Smooth muscle cell (in vitro differentiated cells): ENCODE data around the gene CATSPERZ. TPM values are rescaled to one million over a fixed set of nuclear protein-coding genes. Genes with fewer than 3 reads are reported as not detected.

Experiments used
- DNase-seq: peaks from one replicate; lab custom pipeline; 2025; ENCODE audit not compliant: unreplicated experiment; lab: John Stamatoyannopoulos, UW
- H2AFZ ChIP-seq: fragments of 200-600 bp; sonication (generic); 2 replicates; pipeline ENCODE4 v1.6.0; 2016; ENCODE audit warnings: antibody characterized with exemption, low read depth, mild to moderate bottlenecking
- H3F3A ChIP-seq: fragments of 200-600 bp; sonication (generic); 2 replicates; pipeline ENCODE4 v1.6.0; 2017; ENCODE audit warnings: antibody characterized with exemption, low read depth
- H3K27ac ChIP-seq: fragments of 200-600 bp; sonication (generic); 2 replicates; pipeline ENCODE4 v1.5.1; 2016; ENCODE audit warnings: low read depth, mild to moderate bottlenecking
- H3K27me3 ChIP-seq: fragments of 200-600 bp; sonication (generic); 2 replicates; pipeline ENCODE4 v1.6.1; 2016; ENCODE audit warnings: low read depth, mild to moderate bottlenecking
- H3K36me3 ChIP-seq: fragments of 200-600 bp; sonication (generic); 2 replicates; pipeline ENCODE4 v1.5.1; 2016; ENCODE audit warnings: low read depth
- H3K4me1 ChIP-seq: fragments of 200-600 bp; sonication (generic); 2 replicates; pipeline ENCODE4 v1.5.1; 2016; ENCODE audit warnings: low read depth
- H3K4me2 ChIP-seq: fragments of 200-600 bp; sonication (generic); 2 replicates; pipeline ENCODE4 v1.6.0; 2016; ENCODE audit warnings: mild to moderate bottlenecking
- H3K4me3 ChIP-seq: fragments of 200-600 bp; sonication (generic); 2 replicates; pipeline ENCODE4 v1.5.1; 2016; ENCODE audit warnings: mild to moderate bottlenecking
- H3K79me2 ChIP-seq: fragments of 200-600 bp; sonication (generic); 2 replicates; pipeline ENCODE4 v1.6.0; 2016; ENCODE audit warnings: low read depth, mild to moderate bottlenecking
- H3K9ac ChIP-seq: fragments of 200-600 bp; sonication (generic); 2 replicates; pipeline ENCODE4 v1.6.0; 2016; ENCODE audit warnings: low read depth
- H3K9me3 ChIP-seq: fragments of 200-600 bp; sonication (generic); replicated peaks from 2 replicates; pipeline ENCODE4 v1.5.1; 2016; ENCODE audit warnings: low read depth
- H4K20me1 ChIP-seq: fragments of 200-600 bp; sonication (generic); 2 replicates; pipeline ENCODE4 v1.6.0; 2016; ENCODE audit warnings: low read depth
- CTCF ChIP-seq: fragments of 200-600 bp; sonication (generic); IDR thresholded peaks from 2 replicates; pipeline ENCODE4 v1.5.1; 2017; ENCODE audit warnings: borderline replicate concordance, mild to moderate bottlenecking, antibody characterized with exemption; ENCODE audit not compliant: insufficient read depth, poor library complexity, severe bottlenecking
- whole genome bisulfite sequencing: methylation state at CpG from one replicate; pipeline ENCODE4 v1.1.7; 2016; ENCODE audit warnings: low lambda C conversion rate; 5-methylcytosine and 5-hydroxymethylcytosine counted together
- polyA plus RNA-seq: library from polyadenylated mRNA; unstranded; fragments of >200 nt; fragmentation: Nextera tagmentation; extraction: Ambion mirVana; gene quantifications from 2 replicates; pipeline ENCODE4 v1.2.1, GENCODE V29; 2016
- total RNA-seq: library from RNA; depleted of rRNA; stranded (reverse); fragments of >200 nt; gene quantifications from 2 replicates; pipeline ENCODE4 v1.2.3, GENCODE V29; 2014

CATSPERZ gene
- total and polyA plus RNA-seq, 2 experiments from 2014 or later = not detected

DNA sequence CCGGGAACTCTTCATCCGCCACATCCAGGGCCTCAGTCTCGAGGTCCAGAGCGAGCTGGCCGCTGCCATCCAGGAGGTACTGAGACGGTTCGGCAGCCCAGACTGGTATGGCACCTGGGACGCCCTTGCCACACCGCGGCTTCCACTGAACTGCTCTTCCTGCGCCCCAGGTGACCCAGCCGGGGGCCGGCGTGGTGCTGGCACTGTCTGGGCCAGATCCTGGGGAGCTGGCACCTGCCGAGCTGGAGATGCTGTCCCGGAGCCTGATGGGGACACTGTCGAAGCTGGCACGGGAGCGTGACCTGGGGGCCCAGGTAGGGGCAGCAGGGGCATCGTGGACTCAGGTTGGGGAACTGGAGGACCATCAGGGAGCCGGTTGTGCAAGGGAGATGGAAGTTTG, 41.3 kb downstream of the CATSPERZ start:
- Histone ChIP-seq H3K4me2 (no peak overlapping the region), H3K4me3 (no peak overlapping the region), H3K9ac (no peak overlapping the region), H3K9me3 (no peaks in the 10 kb centered on the region), H3F3A (no peaks in the 10 kb centered on the region), H4K20me1 (no peaks in the 10 kb centered on the region), H3K27ac (no peak overlapping the region), H3K79me2 (no peaks in the 10 kb centered on the region), H2AFZ (no peak overlapping the region), H3K27me3 (no peaks in the 10 kb centered on the region), H3K4me1 (peaks cover 7% of the 10 kb centered on the region), H3K36me3 (no peaks in the 10 kb centered on the region)
- DNase-seq = no peak
- no peak for TF ChIP-seq CTCF
- 87% methylated on average over 19 of the region's 21 CpGs for WGBS

DNA sequence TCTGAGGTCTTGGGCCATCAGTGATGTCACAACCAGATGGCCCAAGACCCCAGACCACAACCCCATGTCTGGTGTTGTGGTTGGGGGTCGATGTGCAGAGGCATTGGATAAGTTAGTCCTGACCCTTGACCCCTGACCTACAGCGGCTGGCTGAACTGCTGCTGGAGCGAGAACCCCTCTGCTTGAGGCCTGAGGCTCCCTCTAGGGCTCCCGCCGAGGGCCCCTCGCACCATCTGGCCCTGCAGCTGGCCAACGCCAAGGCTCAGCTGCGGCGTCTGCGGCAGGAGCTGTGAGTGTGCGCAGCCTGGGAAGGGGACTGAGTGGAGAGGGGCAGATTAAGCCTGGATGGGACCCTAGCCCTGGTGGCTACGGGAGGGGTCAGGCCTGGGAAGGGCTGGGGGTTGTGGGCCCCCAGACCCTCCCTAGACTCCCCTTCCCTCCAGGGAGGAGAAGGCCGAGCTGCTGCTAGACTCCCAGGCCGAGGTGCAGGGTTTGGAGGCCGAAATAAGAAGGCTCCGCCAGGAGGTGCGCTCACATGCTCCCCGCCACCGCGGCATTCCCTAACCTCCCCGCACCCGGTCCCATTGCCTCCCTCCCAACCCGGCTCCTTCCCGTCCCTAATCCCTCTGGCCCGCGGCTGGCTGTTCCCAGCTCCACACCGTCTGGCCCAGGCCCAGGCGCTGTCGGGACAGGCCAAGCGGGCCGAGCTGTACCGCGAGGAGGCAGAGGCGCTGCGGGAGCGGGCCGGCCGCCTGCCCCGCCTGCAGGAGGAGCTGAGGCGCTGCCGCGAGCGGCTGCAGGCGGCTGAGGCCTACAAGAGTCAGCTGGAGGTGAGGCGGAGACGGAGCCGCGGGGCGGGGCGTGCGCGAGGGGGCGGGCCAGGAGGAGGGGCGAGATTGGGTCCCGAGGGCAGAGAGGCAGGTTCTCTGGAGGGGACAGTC, 42.0 kb downstream of the CATSPERZ start:
- H3K4me2 ChIP-seq = peak overlapping the region; percentile 80

DNA sequence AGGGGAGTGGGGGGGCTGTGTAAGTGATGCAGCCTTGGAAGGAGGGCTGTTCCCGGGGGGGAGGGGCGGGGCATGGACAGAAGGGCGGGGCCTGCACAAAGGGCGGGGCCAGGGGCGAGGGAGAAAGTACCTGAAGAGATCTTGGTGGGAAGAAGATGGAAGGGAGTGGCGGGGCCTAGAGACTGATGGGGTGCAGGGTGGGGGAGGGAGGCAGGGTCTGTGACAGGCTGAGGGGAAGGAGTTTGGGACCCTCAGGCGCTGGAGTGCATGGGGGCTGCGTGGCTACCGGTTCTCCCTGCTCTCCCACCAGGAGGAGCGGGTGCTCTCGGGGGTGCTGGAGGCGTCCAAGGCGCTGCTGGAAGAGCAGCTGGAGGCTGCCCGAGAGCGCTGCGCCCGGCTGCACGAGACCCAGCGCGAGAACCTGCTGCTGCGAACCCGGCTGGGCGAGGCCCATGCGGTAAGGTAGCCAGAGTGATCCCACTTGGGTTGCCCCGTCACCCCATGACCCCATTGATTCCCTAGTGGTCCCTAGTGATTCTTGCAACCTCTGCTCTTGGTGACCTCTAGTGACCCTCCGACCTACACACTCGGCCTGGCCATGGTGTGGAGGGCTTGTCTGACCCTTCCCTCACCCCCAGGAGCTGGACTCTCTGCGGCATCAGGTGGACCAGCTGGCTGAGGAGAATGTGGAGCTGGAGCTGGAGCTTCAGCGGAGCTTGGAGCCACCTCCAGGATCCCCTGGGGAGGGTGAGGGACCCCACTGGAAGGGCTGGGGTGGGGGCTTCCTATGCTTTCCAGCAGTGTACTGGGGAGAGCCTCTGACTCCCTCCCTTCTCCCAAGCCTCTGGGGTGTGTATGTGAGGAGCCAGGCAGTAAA, 42.9 kb downstream of the CATSPERZ start:
- Histone ChIP-seq H3K27ac (no peak overlapping the region), H3K4me3 (no peak overlapping the region), H2AFZ (no peak overlapping the region), H3K36me3 (no peaks in the 10 kb centered on the region), H3K27me3 (no peaks in the 10 kb centered on the region), H3K4me1 (peaks cover 7% of the 10 kb centered on the region), H3K9me3 (no peaks in the 10 kb centered on the region), H3K79me2 (no peaks in the 10 kb centered on the region), H3F3A (no peaks in the 10 kb centered on the region), H3K9ac (no peak overlapping the region), H4K20me1 (no peaks in the 10 kb centered on the region), H3K4me2 (no peak overlapping the region)
- DNase-seq = no peak
- no peak for TF ChIP-seq CTCF
- 93% methylated on average over 11 of the region's 29 CpGs for WGBS

More for the DNA sequence above, 42.0 kb downstream of the CATSPERZ start:
- H3K4me1 ChIP-seq = peaks cover 7% of the 10 kb centered on the region
- H4K20me1 ChIP-seq = no peaks in the 10 kb centered on the region
- H3K9ac ChIP-seq = no peak overlapping the region
- TF ChIP-seq CTCF = peak; percentile 31
- no peaks in the 10 kb centered on the region for H3K36me3 ChIP-seq
- no peaks in the 10 kb centered on the region for H3K9me3 ChIP-seq
- no peaks in the 10 kb centered on the region for H3K27me3 ChIP-seq
- H3K79me2 ChIP-seq = no peaks in the 10 kb centered on the region
- no peak overlapping the region for H2AFZ ChIP-seq
- H3K27ac ChIP-seq = no peak overlapping the region
- DNase-seq = peak; percentile 37
- peak overlapping the region; percentile 4 for H3K4me3 ChIP-seq
- 34% methylated on average over 41 of the region's 55 CpGs for WGBS
- H3F3A ChIP-seq = no peaks in the 10 kb centered on the region
